ENCODE data around the gene SNCAIP.
"Not testable (repeated sequence)": the region's sequence is repeated elsewhere in the genome, so short reads cannot be mapped to it uniquely, and the experiment has no call there.

The SNCAIP gene

DNA sequence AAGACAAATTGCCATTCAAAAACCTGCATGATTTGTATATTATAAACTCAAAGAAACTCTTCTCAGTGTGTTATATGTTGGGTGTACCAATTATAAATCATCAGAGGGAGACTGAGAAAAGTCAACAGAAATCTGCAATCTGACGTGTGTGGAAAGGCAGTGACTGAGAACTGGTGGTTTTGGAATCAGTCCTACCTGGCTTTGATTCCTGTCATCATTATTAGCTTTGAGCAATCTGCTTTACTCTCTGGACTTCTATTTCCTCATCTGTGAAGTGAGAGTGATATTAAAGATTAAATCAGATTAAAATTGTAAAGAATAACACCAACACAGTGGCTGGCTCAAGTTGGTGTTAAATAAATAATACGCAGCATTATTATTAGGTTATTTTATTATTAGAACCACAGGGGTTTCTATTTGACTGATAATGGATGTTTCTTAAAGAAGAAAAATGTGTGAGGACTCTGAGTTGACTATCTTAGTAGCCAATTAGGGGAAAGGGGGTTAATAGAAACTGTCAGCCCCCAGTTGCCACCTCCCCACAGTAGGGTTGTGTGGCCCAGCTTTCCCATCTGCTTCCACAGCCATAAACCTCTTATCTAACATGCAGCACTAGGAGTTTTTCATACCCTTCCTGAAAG lies 59.6 kb downstream of the SNCAIP start:
- ATAC-seq (ENCODE audit: low read depth), result no peak
- TF ChIP-seq, protein P1, sequence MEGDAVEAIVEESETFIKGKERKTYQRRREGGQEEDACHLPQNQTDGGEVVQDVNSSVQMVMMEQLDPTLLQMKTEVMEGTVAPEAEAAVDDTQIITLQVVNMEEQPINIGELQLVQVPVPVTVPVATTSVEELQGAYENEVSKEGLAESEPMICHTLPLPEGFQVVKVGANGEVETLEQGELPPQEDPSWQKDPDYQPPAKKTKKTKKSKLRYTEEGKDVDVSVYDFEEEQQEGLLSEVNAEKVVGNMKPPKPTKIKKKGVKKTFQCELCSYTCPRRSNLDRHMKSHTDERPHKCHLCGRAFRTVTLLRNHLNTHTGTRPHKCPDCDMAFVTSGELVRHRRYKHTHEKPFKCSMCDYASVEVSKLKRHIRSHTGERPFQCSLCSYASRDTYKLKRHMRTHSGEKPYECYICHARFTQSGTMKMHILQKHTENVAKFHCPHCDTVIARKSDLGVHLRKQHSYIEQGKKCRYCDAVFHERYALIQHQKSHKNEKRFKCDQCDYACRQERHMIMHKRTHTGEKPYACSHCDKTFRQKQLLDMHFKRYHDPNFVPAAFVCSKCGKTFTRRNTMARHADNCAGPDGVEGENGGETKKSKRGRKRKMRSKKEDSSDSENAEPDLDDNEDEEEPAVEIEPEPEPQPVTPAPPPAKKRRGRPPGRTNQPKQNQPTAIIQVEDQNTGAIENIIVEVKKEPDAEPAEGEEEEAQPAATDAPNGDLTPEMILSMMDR (IDR thresholded peaks at IDR 0.05; ENCODE audit: poor library complexity, severe bottlenecking), result no peak
- H3K27ac ChIP-seq (ENCODE audit: poor library complexity, severe bottlenecking), result no peak overlapping the region

DNA sequence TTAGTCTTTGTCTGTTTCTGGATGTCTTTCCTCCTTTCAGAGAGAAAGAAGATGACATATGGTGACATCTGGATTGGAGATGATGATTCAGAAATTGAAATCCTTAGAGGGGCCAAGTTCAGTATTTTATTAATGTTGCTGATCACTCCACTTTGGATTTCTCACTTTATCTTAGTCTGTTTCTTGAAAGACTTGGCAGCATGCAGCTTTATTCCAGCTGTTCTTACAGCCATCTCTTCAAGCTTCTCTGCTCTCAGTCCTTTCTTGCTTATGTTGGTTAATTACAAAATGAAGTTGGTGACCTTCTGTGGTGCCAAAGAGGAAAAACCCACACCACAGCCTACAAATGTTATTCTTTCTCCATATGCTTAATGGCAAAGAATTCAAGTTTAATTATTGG lies 62.1 kb downstream of the SNCAIP start:
- TF ChIP-seq, protein P1 (IDR thresholded peaks at IDR 0.05; ENCODE audit: poor library complexity, severe bottlenecking), result no peak
- no peaks in the 10 kb centered on the region for H3K4me1 ChIP-seq (ENCODE audit: insufficient read depth, poor library complexity, severe bottlenecking)
- no peak overlapping the region for H3K4me3 ChIP-seq (ENCODE audit: severe bottlenecking)
- DNase-seq (ENCODE audit: low spot score) (no peak), ATAC-seq (ENCODE audit: low read depth) (no peak)
- H3K9me3 ChIP-seq (ENCODE audit: severe bottlenecking), result no peaks in the 10 kb centered on the region
- H3K27ac ChIP-seq (ENCODE audit: poor library complexity, severe bottlenecking), result no peak overlapping the region
- no peaks in the 10 kb centered on the region for H3K36me3 ChIP-seq (ENCODE audit: low read depth)
- H3K27me3 ChIP-seq (ENCODE audit: insufficient read depth, poor library complexity, severe bottlenecking), result peaks cover 6% of the 10 kb centered on the region

More for the DNA sequence above, 59.6 kb downstream of the SNCAIP start:
- H3K4me3 ChIP-seq (ENCODE audit: severe bottlenecking), result no peak overlapping the region
- H3K4me1 ChIP-seq (ENCODE audit: insufficient read depth, poor library complexity, severe bottlenecking), result no peaks in the 10 kb centered on the region
- DNase-seq (ENCODE audit: low spot score), result no peak
- no peaks in the 10 kb centered on the region for H3K9me3 ChIP-seq (ENCODE audit: severe bottlenecking)
- H3K27me3 ChIP-seq (ENCODE audit: insufficient read depth, poor library complexity, severe bottlenecking), result no peaks in the 10 kb centered on the region
- no peaks in the 10 kb centered on the region for H3K36me3 ChIP-seq (ENCODE audit: low read depth)

DNA sequence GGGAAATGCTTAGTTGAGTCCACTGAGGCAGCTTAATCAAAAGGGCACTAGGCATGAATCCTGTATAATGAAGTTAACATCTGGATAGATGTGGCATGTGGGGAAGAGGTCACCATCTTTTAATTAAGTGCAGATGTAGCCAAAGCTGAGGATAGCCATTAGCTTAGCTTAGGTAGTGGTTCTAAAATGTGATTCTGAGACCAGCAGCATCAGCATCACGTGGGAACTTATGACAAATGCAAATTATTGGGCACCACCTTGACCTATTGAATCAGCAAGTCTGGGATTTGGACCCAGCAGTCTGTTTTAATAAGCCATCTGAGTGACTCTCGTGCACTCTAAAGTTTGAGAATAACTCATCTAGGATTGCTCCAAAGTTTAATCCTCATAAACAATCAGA lies 63.8 kb downstream of the SNCAIP start:
- no peaks in the 10 kb centered on the region for H3K4me1 ChIP-seq (ENCODE audit: insufficient read depth, poor library complexity, severe bottlenecking)
- no peak overlapping the region for H3K4me3 ChIP-seq (ENCODE audit: severe bottlenecking)
- H3K9me3 ChIP-seq (ENCODE audit: severe bottlenecking), result no peaks in the 10 kb centered on the region
- DNase-seq (ENCODE audit: low spot score) (no peak), ATAC-seq (ENCODE audit: low read depth) (no peak)
- TF ChIP-seq, protein P1 (IDR thresholded peaks at IDR 0.05; ENCODE audit: poor library complexity, severe bottlenecking), result no peak
- H3K27me3 ChIP-seq (ENCODE audit: insufficient read depth, poor library complexity, severe bottlenecking), result peaks cover 6% of the 10 kb centered on the region
- H3K36me3 ChIP-seq (ENCODE audit: low read depth), result no peaks in the 10 kb centered on the region
- no peak overlapping the region for H3K27ac ChIP-seq (ENCODE audit: poor library complexity, severe bottlenecking)

DNA sequence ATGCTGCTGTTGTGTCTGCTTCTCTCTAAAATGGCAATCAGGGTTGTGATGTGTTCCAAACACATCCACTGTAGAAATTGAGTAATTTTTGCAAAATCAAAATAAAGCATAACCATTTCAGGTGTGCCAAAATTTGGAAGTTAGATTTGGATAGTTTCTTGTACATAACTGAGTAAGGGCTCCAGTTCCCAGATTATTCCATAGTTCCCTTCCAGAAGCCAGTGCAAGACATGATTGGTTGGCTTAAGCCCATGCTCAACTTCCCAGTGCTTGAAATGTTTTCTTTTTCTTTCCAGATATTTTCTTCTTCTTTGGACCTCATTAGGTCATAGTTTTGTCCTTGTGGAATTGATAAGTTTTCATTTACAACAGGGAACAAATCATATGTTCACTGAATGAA lies 64.2 kb downstream of the SNCAIP start:
- DNase-seq (ENCODE audit: low spot score), result no peak
- TF ChIP-seq, protein P1 (IDR thresholded peaks at IDR 0.05; ENCODE audit: poor library complexity, severe bottlenecking), result no peak

DNA sequence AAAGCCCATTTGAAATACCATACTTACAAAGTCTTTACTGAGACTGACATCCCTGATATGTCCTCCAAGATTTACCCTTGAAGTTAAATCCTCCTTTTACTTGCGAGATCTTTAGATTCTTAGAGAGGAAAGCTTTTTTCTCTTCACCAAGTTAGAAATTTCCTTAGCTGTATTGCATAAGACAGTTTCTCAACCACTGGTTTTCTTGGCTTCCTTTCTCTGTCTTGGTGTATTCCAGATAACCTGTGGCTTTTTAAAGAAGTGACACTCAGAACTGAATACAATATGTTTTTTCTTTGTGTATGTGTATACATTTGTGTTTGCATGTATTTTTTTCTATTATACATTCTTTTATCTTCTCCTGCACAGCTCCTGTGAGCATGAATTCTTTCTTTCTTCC lies 65.0 kb downstream of the SNCAIP start:
- H3K27ac ChIP-seq (ENCODE audit: poor library complexity, severe bottlenecking), result no peak overlapping the region
- no peaks in the 10 kb centered on the region for H3K9me3 ChIP-seq (ENCODE audit: severe bottlenecking)
- no peak overlapping the region for H3K4me3 ChIP-seq (ENCODE audit: severe bottlenecking)
- H3K27me3 ChIP-seq (ENCODE audit: insufficient read depth, poor library complexity, severe bottlenecking), result peaks cover 6% of the 10 kb centered on the region
- ATAC-seq (ENCODE audit: low read depth) (no peak), DNase-seq (ENCODE audit: low spot score) (no peak)
- no peaks in the 10 kb centered on the region for H3K36me3 ChIP-seq (ENCODE audit: low read depth)
- TF ChIP-seq, protein P1 (IDR thresholded peaks at IDR 0.05; ENCODE audit: poor library complexity, severe bottlenecking), result no peak
- no peaks in the 10 kb centered on the region for H3K4me1 ChIP-seq (ENCODE audit: insufficient read depth, poor library complexity, severe bottlenecking)

More for the DNA sequence above, 64.2 kb downstream of the SNCAIP start:
- Histone ChIP-seq H3K27ac (ENCODE audit: poor library complexity, severe bottlenecking) (no peak overlapping the region), H3K4me3 (ENCODE audit: severe bottlenecking) (no peak overlapping the region), H3K36me3 (ENCODE audit: low read depth) (no peaks in the 10 kb centered on the region), H3K27me3 (ENCODE audit: insufficient read depth, poor library complexity, severe bottlenecking) (peaks cover 6% of the 10 kb centered on the region), H3K4me1 (ENCODE audit: insufficient read depth, poor library complexity, severe bottlenecking) (no peaks in the 10 kb centered on the region), H3K9me3 (ENCODE audit: severe bottlenecking) (no peaks in the 10 kb centered on the region)
- no peak for ATAC-seq (ENCODE audit: low read depth)

DNA sequence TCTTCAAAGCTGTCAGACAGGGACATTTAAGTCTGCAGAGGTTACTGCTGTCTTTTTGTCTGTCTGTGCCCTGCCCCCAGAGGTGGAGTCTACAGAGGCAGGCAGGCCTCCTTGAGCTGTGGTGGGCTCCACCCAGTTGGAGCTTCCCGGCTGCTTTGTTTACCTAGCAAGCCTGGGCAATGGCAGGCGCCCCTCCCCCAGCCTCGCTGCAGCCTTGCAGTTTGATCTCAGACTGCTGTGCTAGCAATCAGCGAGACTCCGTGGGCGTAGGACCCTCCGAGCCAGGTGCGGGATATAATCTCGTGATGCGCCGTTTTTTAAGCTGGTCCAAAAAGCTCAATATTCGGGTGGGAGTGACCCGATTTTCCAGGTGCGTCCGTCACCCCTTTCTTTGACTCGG lies 70.9 kb downstream of the SNCAIP start:
- not testable (repeated sequence) for H3K27ac ChIP-seq (ENCODE audit: poor library complexity, severe bottlenecking); ATAC-seq (ENCODE audit: low read depth); H3K9me3 ChIP-seq (ENCODE audit: severe bottlenecking); H3K4me1 ChIP-seq (ENCODE audit: insufficient read depth, poor library complexity, severe bottlenecking); H3K4me3 ChIP-seq (ENCODE audit: severe bottlenecking); H3K27me3 ChIP-seq (ENCODE audit: insufficient read depth, poor library complexity, severe bottlenecking); DNase-seq (ENCODE audit: low spot score); H3K36me3 ChIP-seq (ENCODE audit: low read depth)

Measured in RWPE2 (cell line).